Measurements from ENCODE around the gene TMEM232. TPM values are rescaled to one million over a fixed set of nuclear protein-coding genes. Genes with fewer than 3 reads are reported as not detected.

Gene TMEM232
- total RNA-seq, 4 donors from 2014 or later = 2.3 to 4.2 (median 3.5) TPM

GRCh38 chr5:110542949-110543348 lies 183.5 kb downstream of the TMEM232 start:
- TF ChIP-seq CTCF (IDR thresholded peaks at IDR 0.05; ENCODE audit: low read depth) = no peak

GRCh38 chr5:110536120-110537115 lies 190.1 kb downstream of the TMEM232 start:
- TF ChIP-seq CTCF (IDR thresholded peaks at IDR 0.05; ENCODE audit: low read depth) = no peak

GRCh38 chr5:110525762-110526161 lies 200.7 kb downstream of the TMEM232 start:
- no peak for TF ChIP-seq CTCF (IDR thresholded peaks at IDR 0.05; ENCODE audit: low read depth)

- TF ChIP-seq CTCF (IDR thresholded peaks at IDR 0.05; ENCODE audit: low read depth) = no peak
Measured at GRCh38 chr5:110517396-110517795, 209.1 kb downstream of the TMEM232 start.

- no peak for TF ChIP-seq CTCF (IDR thresholded peaks at IDR 0.05; ENCODE audit: low read depth)
Measured at GRCh38 chr5:110514030-110514429, 212.4 kb downstream of the TMEM232 start.

GRCh38 chr5:110512266-110512665 lies 214.2 kb downstream of the TMEM232 start:
- no peak for TF ChIP-seq CTCF (IDR thresholded peaks at IDR 0.05; ENCODE audit: low read depth)

- no peak for TF ChIP-seq CTCF (IDR thresholded peaks at IDR 0.05; ENCODE audit: low read depth)
Measured at GRCh38 chr5:110510146-110510545, 216.3 kb downstream of the TMEM232 start.

Data from subcutaneous adipose tissue (tissue), 4 donors.